Astrocyte of the spinal cord (primary cell): ENCODE measurements around the gene RPS10.
"Not testable (repeated sequence)": the region's sequence is repeated elsewhere in the genome, so short reads cannot be mapped to it uniquely, and the experiment has no call there.

Experiments used
- DNase-seq: peaks from one replicate; pipeline ENCODE4 v3.0.0; 2011; ENCODE audit warnings: low read depth, low spot score
- H3K4me3 ChIP-seq: 2 replicates; pipeline ENCODE4 v1.5.1; 2011; ENCODE audit warnings: low read depth, mild to moderate bottlenecking, low read length, moderate library complexity
- in situ Hi-C: cut with HindIII; loops from 2 replicates; pipeline ENCODE4 v1.10.0; 2017; ENCODE audit warnings: low sequenced_read_pairs
- TF ChIP-seq, protein P1 (sequence below): IDR thresholded peaks from 2 replicates; pipeline ENCODE4 v1.5.1; 2012; ENCODE audit warnings: low read depth, mild to moderate bottlenecking, low read length, inconsistent platforms

The RPS10 gene

DNA sequence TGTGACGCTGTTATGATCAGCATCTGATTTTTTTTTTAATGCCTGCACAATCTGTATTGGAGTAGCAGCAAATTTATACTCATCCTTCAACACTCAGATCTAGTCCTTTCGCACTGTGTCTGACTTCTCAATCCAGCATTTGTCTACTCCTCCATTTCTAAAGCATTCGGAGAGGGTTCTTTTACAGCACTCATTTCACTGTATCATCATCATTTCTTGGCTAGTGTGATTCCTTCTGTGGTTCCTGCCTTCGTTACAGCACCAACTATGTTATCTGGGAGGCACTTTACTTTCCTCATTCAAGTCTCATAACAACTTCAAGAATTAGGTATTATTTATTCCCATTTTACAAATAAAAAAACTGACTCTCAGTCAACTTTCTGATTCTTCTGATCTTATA lies 51.4 kb downstream of the RPS10 start:
- in situ Hi-C loops, result no loop called here
- DNase-seq, result no peak
- no peak overlapping the region for H3K4me3 ChIP-seq
- TF ChIP-seq, protein P1, sequence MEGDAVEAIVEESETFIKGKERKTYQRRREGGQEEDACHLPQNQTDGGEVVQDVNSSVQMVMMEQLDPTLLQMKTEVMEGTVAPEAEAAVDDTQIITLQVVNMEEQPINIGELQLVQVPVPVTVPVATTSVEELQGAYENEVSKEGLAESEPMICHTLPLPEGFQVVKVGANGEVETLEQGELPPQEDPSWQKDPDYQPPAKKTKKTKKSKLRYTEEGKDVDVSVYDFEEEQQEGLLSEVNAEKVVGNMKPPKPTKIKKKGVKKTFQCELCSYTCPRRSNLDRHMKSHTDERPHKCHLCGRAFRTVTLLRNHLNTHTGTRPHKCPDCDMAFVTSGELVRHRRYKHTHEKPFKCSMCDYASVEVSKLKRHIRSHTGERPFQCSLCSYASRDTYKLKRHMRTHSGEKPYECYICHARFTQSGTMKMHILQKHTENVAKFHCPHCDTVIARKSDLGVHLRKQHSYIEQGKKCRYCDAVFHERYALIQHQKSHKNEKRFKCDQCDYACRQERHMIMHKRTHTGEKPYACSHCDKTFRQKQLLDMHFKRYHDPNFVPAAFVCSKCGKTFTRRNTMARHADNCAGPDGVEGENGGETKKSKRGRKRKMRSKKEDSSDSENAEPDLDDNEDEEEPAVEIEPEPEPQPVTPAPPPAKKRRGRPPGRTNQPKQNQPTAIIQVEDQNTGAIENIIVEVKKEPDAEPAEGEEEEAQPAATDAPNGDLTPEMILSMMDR, result no peak

DNA sequence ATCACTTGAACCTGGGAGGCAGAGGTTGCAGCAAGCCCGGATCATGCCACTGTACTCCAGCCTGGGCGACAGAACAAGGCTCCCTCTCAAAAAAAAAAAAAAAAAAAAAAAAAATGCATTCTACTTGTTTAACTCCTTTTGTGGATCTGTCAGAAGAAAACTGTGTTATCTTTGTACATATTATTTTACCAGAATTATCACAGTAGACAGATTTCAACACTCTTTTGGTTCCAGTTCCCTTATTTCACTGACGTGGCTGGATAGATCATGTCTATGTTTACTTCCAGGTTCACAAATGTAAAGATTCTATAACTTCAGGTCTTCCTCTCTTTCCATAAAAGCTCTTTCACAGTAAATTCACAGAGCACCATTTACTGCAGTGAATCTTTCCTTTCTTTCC lies 51.8 kb downstream of the RPS10 start:
- TF ChIP-seq, protein P1, result no peak
- in situ Hi-C loops, result no loop called here
- no peak for DNase-seq
- no peak overlapping the region for H3K4me3 ChIP-seq

- DNase-seq, result no peak
- TF ChIP-seq, protein P1, result no peak
- H3K4me3 ChIP-seq, result no peak overlapping the region
- in situ Hi-C loops, result no loop called here
Measured at GRCh38 chr6:34373511-34373910, 52.4 kb downstream of the RPS10 start.

GRCh38 chr6:34371865-34372264 lies 54.0 kb downstream of the RPS10 start:
- in situ Hi-C loops, H3K4me3 ChIP-seq, DNase-seq: not testable (repeated sequence)

- no peak for DNase-seq
- TF ChIP-seq, protein P1, result no peak
- in situ Hi-C loops, result no loop called here
- no peak overlapping the region for H3K4me3 ChIP-seq
Measured at GRCh38 chr6:34370361-34370760, 55.5 kb downstream of the RPS10 start.

- in situ Hi-C loops, result no loop called here
- DNase-seq, result no peak
- no peak overlapping the region for H3K4me3 ChIP-seq
- TF ChIP-seq, protein P1, result no peak
Measured at GRCh38 chr6:34369385-34369784, 56.5 kb downstream of the RPS10 start.
